ENCODE results near the gene RAC3. TPM values are rescaled to one million over a fixed set of nuclear protein-coding genes. Genes with fewer than 3 reads are reported as not detected.

Gene RAC3
- total and polyA plus RNA-seq, 9 of the 15 experiments (the other 6 are each of a cell fraction or from before 2014, with no cell fraction given) = 0.23 to 292 (median 118) TPM

DNA sequence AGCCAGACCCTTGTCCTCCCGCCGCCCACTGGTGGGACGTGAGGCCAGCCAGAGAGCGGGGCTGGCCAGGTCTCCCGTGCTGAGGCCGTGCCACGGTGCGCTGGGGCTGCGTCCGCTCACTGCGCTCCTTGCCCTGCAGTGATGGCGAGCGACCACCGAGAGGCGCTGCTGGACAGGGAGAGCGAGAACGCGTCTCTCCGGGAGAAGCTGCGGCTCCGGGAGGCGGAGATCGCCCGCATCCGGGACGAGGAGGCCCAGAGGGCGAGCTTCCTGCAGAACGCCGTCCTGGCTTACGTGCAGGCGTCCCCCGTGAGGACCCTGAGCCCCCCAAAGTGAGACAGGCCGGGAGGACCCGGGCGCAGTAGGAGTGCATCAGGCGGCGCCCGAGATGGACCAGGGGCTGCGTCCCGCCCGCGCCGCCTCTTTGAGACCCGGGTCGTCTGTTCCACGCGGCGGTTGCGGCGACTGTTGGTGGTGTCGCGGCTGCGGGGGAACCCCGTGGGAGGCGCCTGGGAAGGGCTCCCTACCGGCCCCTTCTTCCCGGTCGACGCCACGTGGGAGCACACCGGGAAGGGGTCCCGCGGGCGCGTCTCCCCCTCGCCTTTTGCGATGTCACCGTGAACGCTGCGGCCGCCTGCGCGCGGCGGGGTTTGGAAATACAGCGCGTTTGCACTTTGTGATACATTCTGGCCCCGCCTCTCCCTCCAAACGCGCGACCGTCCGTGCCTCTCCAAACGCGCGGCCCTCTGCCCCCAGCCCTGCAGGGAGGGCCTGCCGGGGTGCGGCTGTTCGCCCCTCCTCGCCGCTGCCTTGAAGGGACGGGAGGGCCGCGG lies 792 bp upstream of the RAC3 start (continued):
- TF ChIP-seq YY1 (IDR thresholded peaks at IDR 0.05; ENCODE audit: borderline replicate concordance in 1 of 3, control insufficient read depth in 1 of 3, extremely low read depth in 1 of 3, insufficient read depth in 3 of 3, insufficient read length in 1 of 3, insufficient replicate concordance in 2 of 3, low read depth in 1 of 3, low read length in 2 of 3) (peak in 2 of 3 experiments; percentile 39 to 52), ETV5 (CRISPR knock-in tag; IDR thresholded peaks at IDR 0.05; ENCODE audit: low read depth) (peak; percentile 81), XRCC4 (IDR thresholded peaks at IDR 0.05; ENCODE audit: extremely low read depth, insufficient read depth, insufficient read length) (no peak), MAFK (IDR thresholded peaks at IDR 0.05; ENCODE audit: low read length) (no peak), CHAMP1 (IDR thresholded peaks at IDR 0.05) (no peak), TEAD1 (CRISPR knock-in tag; IDR thresholded peaks at IDR 0.05) (peak in 1 of 2 experiments; percentile 58; a peak in 1 of 4 replicates), HDAC6 (IDR thresholded peaks at IDR 0.05; ENCODE audit: low read depth, low read length) (no peak), ZNF696 (CRISPR knock-in tag; conservative IDR thresholded peaks at IDR 0.05) (no peak), TGIF2 (CRISPR knock-in tag; IDR thresholded peaks at IDR 0.05) (no peak), SMAD4 (CRISPR knock-in tag; conservative IDR thresholded peaks at IDR 0.05) (peak; percentile 72; the same call in 1 of the 2 replicates), TCFL5 (CRISPR knock-in tag; conservative IDR thresholded peaks at IDR 0.05) (no peak)
- TF ChIP-seq, protein P1, sequence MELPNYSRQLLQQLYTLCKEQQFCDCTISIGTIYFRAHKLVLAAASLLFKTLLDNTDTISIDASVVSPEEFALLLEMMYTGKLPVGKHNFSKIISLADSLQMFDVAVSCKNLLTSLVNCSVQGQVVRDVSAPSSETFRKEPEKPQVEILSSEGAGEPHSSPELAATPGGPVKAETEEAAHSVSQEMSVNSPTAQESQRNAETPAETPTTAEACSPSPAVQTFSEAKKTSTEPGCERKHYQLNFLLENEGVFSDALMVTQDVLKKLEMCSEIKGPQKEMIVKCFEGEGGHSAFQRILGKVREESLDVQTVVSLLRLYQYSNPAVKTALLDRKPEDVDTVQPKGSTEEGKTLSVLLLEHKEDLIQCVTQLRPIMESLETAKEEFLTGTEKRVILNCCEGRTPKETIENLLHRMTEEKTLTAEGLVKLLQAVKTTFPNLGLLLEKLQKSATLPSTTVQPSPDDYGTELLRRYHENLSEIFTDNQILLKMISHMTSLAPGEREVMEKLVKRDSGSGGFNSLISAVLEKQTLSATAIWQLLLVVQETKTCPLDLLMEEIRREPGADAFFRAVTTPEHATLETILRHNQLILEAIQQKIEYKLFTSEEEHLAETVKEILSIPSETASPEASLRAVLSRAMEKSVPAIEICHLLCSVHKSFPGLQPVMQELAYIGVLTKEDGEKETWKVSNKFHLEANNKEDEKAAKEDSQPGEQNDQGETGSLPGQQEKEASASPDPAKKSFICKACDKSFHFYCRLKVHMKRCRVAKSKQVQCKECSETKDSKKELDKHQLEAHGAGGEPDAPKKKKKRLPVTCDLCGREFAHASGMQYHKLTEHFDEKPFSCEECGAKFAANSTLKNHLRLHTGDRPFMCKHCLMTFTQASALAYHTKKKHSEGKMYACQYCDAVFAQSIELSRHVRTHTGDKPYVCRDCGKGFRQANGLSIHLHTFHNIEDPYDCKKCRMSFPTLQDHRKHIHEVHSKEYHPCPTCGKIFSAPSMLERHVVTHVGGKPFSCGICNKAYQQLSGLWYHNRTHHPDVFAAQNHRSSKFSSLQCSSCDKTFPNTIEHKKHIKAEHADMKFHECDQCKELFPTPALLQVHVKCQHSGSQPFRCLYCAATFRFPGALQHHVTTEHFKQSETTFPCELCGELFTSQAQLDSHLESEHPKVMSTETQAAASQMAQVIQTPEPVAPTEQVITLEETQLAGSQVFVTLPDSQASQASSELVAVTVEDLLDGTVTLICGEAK (IDR thresholded peaks at IDR 0.05) = 0 out of 2 replicates have a peak, but pooled peaks have one; percentile 42
- TF ChIP-seq, protein P1 (CRISPR knock-in tag; IDR thresholded peaks at IDR 0.05) = no peak

All from K562 (cell line).